Stimulated activated CD4-positive, alpha-beta T cell treated with anti-CD3 and anti-CD28 coated beads, Interleukin-12 subunit alpha, Interleukin-12 subunit beta, amount 100 ng/mL, for 4 hours (primary cell): ENCODE data around the gene OLFML1.

Experiments used
- DNase-seq: peaks from one replicate; pipeline ENCODE4 v3.0.0-alpha.2; 2020

The OLFML1 gene

DNA sequence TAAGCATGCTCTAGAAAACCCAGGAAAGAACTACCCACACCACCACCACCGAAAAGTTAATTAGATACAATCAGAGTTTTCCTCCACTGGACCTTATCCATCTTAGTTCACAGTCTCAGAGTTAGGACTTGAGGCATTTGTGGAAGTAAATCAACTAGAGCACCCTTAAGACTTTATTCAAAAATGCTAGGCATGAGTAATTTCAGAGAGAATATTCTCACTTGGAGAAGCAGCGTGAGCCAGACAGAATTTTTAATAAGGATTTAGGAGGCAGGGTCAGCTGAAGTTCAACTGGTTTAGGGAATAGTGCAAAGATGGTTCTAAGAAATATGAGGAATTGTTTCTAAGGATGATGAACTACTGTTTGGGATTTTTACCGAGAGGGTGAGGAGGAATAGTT, 1.2 kb upstream of the OLFML1 start:
- DNase-seq: no peak

DNA sequence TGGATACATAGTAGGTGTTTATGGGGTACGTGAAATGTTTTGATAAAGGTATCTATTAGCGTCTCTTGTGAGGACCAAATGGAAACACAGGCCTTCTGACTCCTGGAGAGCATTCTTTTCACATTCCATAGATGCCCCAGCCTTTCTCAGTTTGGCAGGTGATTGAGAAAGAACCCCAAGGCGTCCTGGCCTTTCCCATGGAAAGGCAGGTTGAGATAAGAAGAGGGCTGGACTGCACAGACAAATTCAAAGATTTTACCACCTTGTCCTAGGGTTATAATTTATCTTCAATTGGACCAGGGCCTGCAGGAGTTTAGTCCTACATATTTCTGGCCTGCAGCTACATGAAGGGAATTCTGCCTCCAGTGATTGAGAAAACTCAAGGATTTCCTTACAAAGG, 661 bp upstream of the OLFML1 start:
- DNase-seq: no peak

DNA sequence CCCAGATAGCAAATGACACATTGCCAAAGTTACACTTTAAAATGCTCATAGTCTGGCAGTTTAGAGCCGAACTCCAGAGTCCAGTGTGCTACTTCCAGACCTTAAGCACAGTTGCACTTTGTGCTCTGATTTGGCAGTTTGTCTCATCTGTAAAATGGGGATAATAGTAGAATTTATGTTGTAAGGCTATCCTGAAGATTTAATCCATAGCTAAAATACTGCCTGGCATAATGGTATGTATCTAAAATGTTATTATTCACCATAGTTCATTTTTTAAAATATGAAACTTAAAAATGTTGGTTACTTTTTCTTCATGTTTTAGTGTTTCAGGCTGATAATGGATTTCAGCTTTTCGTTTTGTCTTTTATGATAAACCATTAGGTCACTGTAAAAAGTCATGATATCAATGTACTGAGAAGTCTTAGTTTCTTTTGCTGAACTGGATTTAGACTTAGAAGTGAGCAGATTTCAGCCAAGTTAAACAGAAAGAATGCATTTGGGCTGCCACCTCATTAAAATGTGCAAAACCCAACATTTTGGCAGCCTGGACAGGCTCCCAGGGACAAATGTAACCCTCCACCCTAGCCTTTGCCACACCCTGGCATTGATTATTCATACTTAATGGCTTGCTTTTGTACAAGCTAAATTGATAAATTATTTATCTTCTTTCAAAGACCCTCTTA, 933 bp downstream of the OLFML1 start:
- DNase-seq: no peak

DNA sequence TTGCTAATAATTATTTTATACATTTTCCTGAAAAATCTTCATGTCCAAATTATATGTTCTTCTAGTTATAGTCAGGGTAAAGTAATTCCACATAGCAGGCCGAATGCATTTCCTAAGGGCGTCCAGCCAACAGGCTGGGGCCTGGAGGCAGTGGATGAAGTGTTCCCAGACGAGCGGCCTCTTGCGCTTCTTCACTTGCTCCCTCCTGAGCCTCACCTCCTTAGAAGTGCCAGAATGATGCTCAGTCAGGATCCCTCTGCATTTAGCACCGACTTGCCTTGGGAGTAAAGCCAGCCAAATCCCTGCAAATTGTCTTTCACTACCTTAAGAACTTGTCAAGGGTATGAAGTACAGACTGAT, 1.5 kb downstream of the OLFML1 start:
- DNase-seq: no peak

DNA sequence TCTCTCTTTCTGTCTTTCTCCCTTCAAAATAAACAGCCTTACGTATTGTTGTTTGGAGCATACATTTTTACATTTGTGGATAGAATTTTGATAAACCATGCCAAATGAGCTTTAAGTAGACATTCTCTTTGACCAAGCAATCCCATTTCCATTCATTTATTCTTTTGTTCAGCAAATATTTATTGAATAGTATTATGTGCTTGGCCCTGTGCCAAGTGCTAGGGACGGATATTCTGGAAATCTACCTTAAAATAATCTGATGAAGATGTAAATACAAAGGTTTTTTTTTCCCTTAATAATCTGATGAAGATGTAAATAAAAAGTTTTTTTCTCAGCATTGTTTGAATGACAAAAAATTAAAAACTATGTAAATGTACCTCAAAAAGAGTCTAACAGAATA, 2.1 kb downstream of the OLFML1 start:
- no peak for DNase-seq

DNA sequence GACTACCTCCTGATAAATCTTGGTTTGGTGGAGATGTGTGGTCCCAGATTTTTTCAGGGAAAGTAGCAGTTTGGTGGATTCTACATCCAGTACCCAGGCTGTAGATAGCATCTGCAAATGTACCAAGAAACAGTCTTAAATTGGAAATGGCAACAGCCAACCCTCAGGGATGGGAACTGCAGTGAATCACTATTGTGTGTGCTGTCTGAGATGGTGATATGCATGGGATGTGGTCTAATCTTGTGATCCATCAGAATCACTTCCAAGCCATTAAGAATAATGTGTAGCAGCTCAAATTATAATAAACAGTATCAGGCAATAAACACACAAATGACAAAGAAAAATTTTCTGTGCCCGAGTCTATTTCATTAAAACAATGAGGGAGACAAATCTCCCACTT, 3.4 kb downstream of the OLFML1 start:
- no peak for DNase-seq

DNA sequence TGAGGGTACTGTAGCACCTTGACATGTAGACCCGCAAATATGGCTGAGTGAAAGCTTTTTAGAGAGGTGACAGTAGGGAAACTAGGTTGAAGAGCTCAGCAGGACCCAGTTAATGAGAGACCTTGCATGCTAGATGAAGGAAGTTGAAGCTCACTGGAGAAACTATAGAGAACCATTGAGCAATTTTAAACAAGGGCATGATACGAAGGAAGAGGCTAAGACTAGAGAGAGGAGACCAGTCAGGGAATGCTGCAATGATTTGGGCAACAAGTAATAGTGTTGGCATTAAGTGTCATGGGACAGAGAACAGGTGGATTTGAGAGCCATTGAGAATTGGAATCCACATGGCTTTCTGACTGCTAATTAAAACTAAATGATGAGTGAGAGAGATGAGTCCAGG, 4.1 kb downstream of the OLFML1 start:
- no peak for DNase-seq

DNA sequence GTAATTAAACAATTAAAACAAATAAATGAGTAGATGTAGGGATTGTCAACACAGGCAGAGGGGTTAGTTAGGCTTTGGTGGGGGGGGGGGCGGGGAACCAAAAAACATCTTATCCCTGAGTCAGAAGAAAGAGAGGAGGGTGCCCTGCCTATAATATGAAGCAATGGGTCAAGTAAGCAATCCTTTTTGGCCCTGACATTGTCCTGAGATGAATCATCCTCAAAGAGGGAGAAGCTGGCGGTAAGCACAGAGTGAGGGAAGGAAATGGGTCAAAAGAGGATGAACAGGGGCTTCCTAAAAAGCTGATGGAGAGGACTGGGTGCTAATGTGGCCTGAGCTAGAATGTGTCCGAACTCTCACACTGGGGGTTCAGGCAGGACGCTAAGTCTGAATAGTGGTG, 4.7 kb downstream of the OLFML1 start:
- no peak for DNase-seq

DNA sequence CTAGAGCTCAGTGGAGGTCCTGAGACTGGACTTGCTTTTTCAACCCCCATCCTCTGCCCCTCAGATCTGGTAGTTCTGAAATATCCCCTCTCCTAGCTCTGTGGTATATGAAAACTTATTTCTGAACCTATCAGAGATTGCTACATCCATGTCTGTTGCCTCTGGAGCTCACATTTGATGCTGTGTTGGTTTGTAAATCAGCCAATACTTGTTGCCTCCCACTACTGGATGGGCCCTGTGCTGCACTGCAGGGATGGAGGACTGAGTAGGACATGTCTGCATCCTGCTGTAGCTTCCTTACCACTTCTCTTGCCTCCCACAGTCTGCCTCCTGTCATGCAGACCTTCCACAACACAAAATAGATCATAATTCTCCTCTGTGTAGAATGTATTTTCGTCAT, 5.2 kb downstream of the OLFML1 start:
- DNase-seq: no peak

DNA sequence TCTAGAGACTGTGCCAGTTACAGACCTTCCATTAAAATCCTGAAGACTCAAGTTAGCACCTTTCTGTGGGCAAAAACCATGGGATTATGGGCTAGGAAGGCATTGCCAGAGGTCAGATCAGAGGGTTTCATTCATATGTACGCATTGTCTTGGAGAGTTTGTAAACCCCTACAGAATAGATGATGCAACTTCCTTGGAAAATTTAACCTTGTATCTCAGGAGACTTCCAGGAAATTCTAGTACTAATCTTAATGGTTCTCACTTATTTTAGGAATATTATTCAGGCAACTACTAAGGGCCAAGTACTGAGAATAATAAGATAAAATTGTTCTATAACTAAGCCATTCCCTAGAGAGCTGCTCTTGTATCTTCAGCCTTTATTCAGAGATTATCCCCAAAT, 6.9 kb downstream of the OLFML1 start:
- no peak for DNase-seq

DNA sequence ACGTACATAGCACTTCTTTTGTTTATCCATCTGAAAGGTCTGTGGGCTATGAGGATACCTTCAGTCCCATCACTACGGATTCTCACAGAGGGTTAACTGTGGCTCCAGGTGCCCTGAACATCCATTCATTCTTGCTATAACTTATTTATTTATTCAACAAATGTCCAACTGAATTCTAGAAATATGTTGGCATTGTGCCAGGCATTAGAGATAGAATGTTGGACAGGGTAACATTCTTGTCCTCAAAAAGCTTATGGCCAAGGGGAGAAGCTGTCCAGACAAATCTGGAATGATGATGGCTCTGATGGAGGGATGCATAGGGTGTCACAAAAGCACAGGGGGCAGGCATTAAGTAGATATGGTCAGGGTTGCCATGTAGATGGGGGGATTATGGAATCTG, 8.4 kb downstream of the OLFML1 start:
- DNase-seq: no peak

DNA sequence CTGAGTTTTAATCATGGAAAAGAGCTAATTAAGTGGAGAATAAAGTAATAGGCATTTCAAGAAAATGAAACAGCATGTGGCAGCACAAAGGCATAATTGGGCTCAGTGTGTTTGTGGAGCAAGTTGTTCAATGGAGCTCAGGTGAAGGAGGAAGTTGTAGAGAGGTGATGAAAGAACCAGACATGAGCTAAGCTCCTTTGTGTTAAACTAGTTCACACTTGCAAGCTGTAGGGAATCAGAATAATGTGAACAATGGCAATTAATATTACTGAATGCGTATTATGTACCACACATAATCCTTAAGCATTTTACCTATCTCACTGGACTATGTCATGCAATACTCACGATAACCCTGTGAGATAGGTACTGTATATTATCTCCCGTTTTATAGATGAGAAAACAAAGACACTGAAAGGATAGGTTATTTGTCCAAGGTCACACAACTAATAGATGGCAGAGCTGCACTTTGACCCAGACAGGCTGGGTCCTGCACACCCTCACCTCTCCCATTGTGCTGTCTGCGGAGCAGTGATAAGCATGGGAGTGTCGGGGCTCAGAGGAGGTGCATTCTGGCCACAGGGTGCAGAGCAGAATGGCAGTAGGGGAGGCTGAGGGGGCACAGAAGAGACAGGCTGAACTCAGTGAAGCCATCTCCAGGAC, 8.9 kb downstream of the OLFML1 start:
- no peak for DNase-seq

DNA sequence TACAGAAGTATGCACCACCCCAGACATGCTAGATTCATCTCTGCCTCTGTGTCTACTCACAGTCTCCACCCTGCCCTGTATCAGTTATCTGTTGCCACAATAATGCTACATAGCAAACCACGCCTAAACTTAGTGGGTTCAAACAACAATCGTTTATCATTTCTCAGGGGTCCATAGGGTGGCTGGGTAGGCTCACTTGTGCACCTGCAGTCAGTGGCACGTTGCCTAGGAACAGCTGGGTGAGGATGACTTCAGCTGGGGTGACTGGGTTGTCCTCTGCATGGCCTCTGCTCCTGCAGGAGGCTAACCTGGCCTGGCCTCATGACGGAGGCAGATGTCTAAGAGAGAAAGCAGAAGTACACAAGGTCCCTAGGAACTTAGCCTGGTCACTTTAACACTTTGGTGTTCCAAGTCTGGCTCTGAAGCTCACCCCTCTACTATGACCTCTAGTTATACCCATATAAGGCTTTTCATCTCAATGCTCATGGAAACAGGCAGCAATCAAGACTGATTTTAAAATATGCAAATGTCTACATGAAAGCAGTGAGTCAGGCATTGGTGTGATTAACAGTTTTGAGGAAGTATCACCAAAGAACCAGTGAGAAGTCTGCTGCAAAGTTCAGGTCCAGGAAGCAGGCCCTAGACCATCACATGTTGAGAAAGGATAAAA, 10.7 kb downstream of the OLFML1 start:
- no peak for DNase-seq

DNA sequence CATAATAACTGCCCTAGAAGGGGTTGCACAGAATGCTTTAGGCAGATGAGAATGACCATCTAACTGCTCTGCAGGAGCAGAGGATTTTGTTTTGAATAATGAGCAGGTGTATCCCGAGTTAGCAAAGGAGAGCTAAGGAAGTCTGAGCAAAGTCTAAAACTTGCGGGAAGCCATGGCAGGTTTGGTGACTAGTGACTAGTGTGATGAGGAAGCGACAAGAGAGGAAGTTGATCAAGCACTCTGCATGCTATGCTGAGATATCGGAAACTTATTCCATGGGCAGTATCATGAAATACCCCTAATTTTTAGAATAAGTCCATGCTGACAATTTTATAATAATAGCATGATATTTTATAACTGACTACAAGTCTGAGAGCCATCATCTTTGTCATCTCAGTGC, 12.9 kb downstream of the OLFML1 start:
- no peak for DNase-seq

DNA sequence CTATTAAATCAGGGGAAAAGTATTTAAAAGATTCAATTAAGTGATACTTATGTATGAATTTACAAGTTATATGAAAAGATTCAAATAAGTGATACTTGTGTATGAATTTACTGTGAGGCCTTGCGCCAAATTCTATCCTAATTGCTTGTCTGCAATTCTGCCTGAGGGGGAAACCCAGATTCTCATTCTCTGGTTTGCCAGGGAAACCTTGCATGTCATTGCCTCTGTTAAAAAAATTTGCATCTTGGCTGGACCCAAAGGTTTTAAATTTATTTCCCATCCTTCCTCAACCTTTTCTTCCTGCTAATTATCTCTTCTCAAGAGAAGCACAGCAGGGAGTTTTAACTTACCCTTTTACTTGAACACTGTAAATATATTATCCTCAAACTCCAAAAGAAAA, 13.8 kb downstream of the OLFML1 start:
- no peak for DNase-seq

DNA sequence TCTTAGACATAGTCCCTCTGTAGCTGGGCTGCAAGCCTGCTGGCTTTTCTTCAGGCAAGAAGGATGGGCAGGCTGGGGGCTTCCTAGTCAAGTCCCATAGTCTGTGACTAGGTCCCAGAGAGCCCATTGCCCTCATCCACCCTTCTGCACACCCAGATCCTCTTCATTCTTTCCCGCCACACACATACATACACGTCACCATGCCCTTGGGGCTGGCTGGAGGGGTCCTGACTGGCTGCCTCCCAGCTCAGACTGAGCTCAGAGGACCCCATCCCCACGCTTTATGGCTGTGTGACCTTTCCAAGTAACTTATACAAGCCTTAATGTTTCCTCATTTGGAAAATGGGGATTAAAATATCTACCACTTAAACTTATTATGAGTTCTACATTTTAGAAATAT, 14.9 kb downstream of the OLFML1 start:
- DNase-seq: no peak

DNA sequence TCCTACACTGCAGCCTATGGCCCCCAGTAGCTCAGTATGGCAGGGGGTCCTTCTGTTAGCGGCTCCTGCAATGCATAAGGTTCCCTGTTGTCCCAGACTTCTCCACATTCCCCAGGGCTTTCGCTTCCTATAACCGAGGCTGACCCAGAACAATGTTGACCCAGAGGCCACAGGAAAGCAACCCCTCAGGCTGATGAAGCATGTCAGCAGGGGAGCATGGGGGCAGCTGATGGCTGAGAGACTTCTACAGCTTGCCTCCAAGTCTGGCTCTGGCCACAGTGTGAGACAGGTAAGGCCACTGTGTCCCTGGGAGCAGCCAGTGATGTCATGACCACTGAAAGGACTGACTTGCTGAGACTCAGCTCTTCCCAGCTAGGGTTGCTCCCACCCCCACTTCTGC, 15.9 kb downstream of the OLFML1 start:
- DNase-seq: no peak

DNA sequence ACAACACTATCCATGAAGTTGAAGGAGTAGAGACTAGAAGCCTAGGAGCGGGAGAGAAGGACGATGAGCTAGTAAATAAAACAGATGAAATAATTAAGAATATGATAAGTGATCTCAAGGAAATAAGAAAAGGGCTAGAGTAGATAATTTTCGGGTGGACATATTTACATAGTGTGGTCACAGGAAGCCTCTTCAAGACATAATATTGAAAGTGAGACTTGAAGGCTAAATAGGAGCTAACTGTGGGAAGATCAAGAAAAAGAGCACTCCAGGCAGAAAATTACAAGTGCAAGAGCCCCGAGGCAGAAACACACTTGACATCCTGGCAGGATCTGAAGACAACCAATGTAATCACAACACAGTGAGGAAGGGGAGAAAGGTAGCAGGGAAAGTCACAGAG, 16.6 kb downstream of the OLFML1 start:
- DNase-seq: no peak

DNA sequence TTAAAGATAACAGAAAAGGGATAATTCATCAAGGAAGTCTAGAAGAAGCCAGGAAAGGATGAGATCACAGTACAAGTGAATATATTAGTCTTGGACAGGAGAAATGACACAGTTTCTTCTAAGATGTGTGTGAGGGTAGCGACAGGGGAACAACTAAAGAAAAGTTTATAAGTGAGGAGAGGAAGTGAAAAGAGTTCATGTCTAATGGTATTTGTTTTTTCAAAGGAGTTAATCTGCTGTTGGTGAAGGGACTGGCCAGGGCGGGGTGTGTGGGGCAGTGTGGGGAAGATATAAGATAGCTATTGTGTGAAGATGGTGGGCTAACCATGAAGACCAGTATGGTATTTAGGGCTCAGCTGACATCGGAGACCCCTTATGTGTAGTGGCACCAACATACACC, 20.9 kb downstream of the OLFML1 start:
- no peak for DNase-seq

DNA sequence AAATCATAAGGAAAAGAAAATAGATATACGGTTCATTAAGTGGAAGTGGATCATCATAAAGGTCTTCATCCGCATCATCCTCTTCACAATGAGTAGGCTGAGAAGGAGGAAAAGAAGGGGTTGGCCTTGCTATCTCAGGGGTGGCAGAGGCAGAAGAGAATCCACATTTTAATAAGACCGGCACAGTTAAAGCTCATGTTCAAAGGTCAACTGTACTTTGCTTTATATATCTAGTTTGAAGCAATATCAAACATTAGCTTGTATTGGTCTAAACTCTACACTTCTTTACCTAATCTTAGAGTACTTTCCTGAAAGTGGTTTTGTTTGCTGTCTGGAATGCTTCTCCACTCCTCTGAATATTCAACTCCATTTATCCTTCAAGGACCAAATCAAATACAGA, 22.8 kb downstream of the OLFML1 start:
- DNase-seq: no peak

DNA sequence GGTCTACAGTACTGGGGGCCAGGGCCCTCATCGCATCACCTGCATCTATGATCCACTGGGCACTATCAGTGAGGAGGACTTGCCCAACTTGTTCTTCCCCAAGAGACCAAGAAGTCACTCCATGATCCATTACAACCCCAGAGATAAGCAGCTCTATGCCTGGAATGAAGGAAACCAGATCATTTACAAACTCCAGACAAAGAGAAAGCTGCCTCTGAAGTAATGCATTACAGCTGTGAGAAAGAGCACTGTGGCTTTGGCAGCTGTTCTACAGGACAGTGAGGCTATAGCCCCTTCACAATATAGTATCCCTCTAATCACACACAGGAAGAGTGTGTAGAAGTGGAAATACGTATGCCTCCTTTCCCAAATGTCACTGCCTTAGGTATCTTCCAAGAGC, 24.7 kb downstream of the OLFML1 start:
- DNase-seq: no peak

DNA sequence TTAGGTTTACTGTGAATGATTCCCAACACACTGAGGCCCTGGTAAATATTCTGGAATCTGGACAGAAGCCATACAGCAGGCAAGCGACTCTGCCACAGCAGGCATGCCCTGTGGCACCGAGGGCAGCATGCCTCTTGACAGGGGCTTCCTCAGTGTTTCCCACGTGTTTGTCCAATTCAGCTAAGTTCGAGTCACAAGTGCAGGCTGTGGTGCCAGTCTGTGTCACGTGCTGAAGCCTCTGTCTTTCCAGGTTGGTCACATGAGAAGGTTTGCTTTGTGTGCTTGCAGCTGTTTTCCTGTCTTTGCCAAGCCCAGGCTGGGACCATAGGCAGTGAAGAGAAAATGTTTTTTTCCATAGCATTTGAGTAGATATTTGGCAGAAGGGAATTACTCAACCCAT, 26.1 kb downstream of the OLFML1 start:
- DNase-seq: no peak

DNA sequence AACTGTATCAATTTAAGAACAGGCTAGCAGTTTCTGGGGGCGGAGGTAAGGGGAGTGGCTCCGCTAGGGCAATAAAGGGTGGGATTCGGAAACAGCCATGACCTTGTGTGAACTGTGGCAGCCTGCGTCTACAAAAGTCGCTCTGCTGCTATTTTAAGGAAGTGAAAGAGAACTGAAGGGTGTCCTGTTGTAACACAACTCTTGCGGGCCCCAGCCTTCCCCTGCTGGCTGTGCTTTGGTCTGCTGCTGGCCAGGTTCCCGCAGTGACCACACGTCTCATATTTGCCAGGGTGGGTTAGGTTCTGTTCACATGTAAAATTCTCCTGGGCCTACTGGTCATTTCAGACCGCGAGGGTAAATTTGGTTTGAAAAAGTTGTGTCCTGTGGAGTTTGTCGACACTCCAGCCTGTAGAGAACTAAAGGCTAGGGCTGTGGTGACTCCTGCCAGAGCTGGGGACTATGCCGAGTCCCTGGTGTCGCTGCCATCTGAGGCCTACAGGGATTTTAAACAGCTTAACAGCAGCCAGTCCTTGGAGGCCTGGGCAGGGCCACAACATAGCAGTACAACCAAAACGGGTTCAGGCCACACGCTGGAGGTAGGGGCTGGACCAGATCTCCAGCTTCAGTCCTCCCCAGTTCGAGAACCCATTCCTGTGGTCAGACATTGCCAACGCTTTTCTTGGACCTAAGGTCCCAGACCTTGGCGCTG, 27.4 kb downstream of the OLFML1 start:
- DNase-seq: no peak
